ENCODE data around the gene FCER1G.

- TF ChIP-seq CTCF (IDR thresholded peaks at IDR 0.05; ENCODE audit: insufficient read depth, low read length) (no peak), POLR2AphosphoS5 (IDR thresholded peaks at IDR 0.05; ENCODE audit: low read depth) (no peak), REST (IDR thresholded peaks at IDR 0.05; ENCODE audit: insufficient replicate concordance, low read depth) (no peak), SPI1 (IDR thresholded peaks at IDR 0.05; ENCODE audit: borderline replicate concordance, low read depth) (no peak)
These were observed 37.2 kb upstream of the FCER1G start for GRCh38 chr1:161177936-161178244.
